Measurements from ENCODE around the gene EPB41L3. TPM values are rescaled to one million over a fixed set of nuclear protein-coding genes. Genes with fewer than 3 reads are reported as not detected.

EPB41L3 gene
- total RNA-seq, 1 experiment from 2014 or later = 0.36 TPM

DNA sequence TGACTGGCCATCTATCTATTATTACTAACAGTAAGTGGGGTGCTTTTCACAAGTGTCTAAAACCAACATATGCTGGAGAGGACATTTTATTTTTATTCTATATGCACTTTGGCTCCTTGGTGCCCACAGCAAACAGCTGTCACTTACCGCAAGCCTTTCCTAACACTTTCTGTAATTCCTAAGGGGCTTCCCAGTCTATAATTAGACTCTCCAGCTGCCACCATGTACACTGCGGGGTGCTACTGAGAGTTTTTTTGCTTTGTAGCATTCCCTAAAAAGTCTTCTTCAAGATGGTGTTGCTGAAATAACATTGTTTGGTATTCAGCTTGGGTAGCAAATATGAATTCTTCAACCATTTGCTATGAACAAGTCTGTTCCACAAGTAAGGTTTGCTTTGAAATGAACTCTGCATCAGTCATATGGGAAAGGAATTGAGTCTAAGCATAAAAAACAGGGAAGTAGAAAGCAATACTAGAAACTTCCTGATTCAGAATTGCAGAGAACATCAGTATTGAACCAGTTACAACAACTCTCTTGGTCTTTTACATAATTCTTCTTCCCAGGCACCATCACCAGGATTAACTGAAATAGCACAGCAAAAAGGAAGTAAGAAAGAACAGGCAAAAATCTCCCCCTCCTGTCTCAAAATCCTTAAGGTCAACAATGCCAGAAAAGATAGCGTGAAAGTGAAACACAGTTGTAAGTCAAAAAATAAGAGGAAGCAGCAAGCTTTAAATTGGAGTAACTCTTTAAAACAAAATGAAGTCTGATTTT, 28.6 kb downstream of the EPB41L3 start:
- Histone ChIP-seq H3K9me3 (ENCODE audit: control insufficient read depth, insufficient read depth, low read depth, low read length) (no peaks in the 10 kb centered on the region), H3K36me3 (ENCODE audit: control insufficient read depth, insufficient read depth, low read length) (no peaks in the 10 kb centered on the region), H3K27ac (ENCODE audit: low read length) (no peak overlapping the region), H3K27me3 (ENCODE audit: control insufficient read depth, insufficient read depth, low read length) (no peaks in the 10 kb centered on the region; the same call in 1 of the 2 replicates), H3K4me1 (ENCODE audit: control insufficient read depth, insufficient read depth, low read length) (no peaks in the 10 kb centered on the region), H3K4me3 (ENCODE audit: low read depth in 2 of 2, low read length in 2 of 2) (no peak overlapping the region)
- ChIA-PET CTCF (no interaction called here), POLR2A (no interaction called here)
- BruUV-seq (replicated peaks) = no TSS peak
- intact Hi-C loops (cut with micrococcal nuclease; ENCODE audit: unreplicated experiment) (no loop called here), in situ Hi-C loops (cut with HindIII; ENCODE audit: low pct_unique_long_range_greater_than_20kb, low sequenced_read_pairs) (no loop called here)
- TF ChIP-seq SIN3A (IDR thresholded peaks at IDR 0.05; ENCODE audit: borderline replicate concordance, insufficient read depth, low read depth, low read length) (no peak), POLR2AphosphoS5 (IDR thresholded peaks at IDR 0.05; ENCODE audit: low read depth, low read length) (no peak), TCF7L2 (IDR thresholded peaks at IDR 0.05; ENCODE audit: low read depth, low read length) (no peak)
- TF ChIP-seq, protein P1, sequence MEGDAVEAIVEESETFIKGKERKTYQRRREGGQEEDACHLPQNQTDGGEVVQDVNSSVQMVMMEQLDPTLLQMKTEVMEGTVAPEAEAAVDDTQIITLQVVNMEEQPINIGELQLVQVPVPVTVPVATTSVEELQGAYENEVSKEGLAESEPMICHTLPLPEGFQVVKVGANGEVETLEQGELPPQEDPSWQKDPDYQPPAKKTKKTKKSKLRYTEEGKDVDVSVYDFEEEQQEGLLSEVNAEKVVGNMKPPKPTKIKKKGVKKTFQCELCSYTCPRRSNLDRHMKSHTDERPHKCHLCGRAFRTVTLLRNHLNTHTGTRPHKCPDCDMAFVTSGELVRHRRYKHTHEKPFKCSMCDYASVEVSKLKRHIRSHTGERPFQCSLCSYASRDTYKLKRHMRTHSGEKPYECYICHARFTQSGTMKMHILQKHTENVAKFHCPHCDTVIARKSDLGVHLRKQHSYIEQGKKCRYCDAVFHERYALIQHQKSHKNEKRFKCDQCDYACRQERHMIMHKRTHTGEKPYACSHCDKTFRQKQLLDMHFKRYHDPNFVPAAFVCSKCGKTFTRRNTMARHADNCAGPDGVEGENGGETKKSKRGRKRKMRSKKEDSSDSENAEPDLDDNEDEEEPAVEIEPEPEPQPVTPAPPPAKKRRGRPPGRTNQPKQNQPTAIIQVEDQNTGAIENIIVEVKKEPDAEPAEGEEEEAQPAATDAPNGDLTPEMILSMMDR (IDR thresholded peaks at IDR 0.05) = no peak
- TF ChIP-seq, protein P2, sequence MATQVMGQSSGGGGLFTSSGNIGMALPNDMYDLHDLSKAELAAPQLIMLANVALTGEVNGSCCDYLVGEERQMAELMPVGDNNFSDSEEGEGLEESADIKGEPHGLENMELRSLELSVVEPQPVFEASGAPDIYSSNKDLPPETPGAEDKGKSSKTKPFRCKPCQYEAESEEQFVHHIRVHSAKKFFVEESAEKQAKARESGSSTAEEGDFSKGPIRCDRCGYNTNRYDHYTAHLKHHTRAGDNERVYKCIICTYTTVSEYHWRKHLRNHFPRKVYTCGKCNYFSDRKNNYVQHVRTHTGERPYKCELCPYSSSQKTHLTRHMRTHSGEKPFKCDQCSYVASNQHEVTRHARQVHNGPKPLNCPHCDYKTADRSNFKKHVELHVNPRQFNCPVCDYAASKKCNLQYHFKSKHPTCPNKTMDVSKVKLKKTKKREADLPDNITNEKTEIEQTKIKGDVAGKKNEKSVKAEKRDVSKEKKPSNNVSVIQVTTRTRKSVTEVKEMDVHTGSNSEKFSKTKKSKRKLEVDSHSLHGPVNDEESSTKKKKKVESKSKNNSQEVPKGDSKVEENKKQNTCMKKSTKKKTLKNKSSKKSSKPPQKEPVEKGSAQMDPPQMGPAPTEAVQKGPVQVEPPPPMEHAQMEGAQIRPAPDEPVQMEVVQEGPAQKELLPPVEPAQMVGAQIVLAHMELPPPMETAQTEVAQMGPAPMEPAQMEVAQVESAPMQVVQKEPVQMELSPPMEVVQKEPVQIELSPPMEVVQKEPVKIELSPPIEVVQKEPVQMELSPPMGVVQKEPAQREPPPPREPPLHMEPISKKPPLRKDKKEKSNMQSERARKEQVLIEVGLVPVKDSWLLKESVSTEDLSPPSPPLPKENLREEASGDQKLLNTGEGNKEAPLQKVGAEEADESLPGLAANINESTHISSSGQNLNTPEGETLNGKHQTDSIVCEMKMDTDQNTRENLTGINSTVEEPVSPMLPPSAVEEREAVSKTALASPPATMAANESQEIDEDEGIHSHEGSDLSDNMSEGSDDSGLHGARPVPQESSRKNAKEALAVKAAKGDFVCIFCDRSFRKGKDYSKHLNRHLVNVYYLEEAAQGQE (IDR thresholded peaks at IDR 0.05; ENCODE audit: insufficient read depth in 1 of 2, low read depth in 2 of 2, low read length in 1 of 2) = no peak
- DNase-seq (ENCODE audit: low read depth, low spot score) (no peak), ATAC-seq (no peak)

DNA sequence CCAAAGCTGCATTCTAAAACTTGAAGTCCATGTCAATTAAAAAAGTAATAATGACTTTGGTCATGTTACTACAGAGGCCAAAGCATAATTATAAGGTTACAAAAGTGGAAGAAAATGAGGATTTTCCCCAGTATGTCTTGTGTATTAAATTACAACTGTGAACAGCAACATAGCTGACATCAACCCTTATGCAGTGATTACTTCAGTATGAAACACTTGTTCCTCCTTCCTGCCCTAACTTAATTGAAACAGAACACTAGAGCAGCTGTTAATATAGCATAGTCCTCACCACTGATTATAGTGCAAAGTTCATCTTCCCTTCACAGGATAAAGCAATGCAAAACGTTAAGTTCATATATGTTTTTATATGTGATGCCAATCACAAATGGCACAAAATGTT, 29.9 kb downstream of the EPB41L3 start:
- no peak for ATAC-seq
- Histone ChIP-seq H3K36me3 (ENCODE audit: control insufficient read depth, insufficient read depth, low read length) (no peaks in the 10 kb centered on the region), H3K4me1 (ENCODE audit: control insufficient read depth, insufficient read depth, low read length) (no peaks in the 10 kb centered on the region), H3K27me3 (ENCODE audit: control insufficient read depth, insufficient read depth, low read length) (no peaks in the 10 kb centered on the region; the same call in 1 of the 2 replicates), H3K27ac (ENCODE audit: low read length) (no peak overlapping the region), H3K9me3 (ENCODE audit: control insufficient read depth, insufficient read depth, low read depth, low read length) (no peaks in the 10 kb centered on the region), H3K4me3 (ENCODE audit: low read depth in 2 of 2, low read length in 2 of 2) (no peak overlapping the region)
- BruUV-seq (replicated peaks) = no TSS peak
- POLR2A ChIA-PET = no interaction called here
- CTCF ChIA-PET = no interaction called here
- no peak for DNase-seq (ENCODE audit: low read depth, low spot score)
- in situ Hi-C loops (cut with HindIII; ENCODE audit: low pct_unique_long_range_greater_than_20kb, low sequenced_read_pairs) = no loop called here
- TF ChIP-seq SIN3A (IDR thresholded peaks at IDR 0.05; ENCODE audit: borderline replicate concordance, insufficient read depth, low read depth, low read length) = no peak
- TF ChIP-seq, protein P1 (IDR thresholded peaks at IDR 0.05) = no peak
- no peak for TF ChIP-seq TCF7L2 (IDR thresholded peaks at IDR 0.05; ENCODE audit: low read depth, low read length)
- TF ChIP-seq POLR2AphosphoS5 (IDR thresholded peaks at IDR 0.05; ENCODE audit: low read depth, low read length) = no peak
- TF ChIP-seq, protein P2 (IDR thresholded peaks at IDR 0.05; ENCODE audit: insufficient read depth in 1 of 2, low read depth in 2 of 2, low read length in 1 of 2) = no peak
- intact Hi-C loops (cut with micrococcal nuclease; ENCODE audit: unreplicated experiment) = no loop called here
